Stimulated activated CD4-positive, alpha-beta T cell treated with anti-CD3 and anti-CD28 coated beads, TNF-alpha, amount 100 ng/mL, for 48 hours (primary cell): ENCODE data around the gene HEPH.
"Not testable (repeated sequence)": the region's sequence is repeated elsewhere in the genome, so short reads cannot be mapped to it uniquely, and the experiment has no call there.

Experiments used
- DNase-seq, 3 donors: peaks; one replicate each; pipeline ENCODE4 v3.0.0-alpha.2; 2020; ENCODE audit warnings: low read depth in 3 of 3

The HEPH gene

DNA sequence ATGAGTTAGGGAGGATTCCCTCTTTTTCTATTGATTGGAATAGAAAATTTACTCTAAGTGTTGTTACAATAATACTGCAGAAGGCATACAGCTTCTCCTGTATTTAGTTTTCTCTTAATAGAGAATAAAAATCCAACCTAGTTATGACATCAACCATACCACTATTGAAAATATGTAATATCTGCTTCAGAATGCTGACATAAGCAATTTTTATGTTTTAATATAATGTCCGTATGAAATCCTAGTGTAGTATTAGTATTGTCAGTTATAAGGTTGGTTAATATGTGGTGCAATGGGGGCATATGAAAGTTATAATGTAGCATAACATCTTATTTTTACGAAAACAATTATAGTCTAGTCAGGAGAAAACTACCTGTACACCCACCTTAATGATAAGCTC is 68.2 kb downstream of the HEPH start:
- no peak for DNase-seq

DNA sequence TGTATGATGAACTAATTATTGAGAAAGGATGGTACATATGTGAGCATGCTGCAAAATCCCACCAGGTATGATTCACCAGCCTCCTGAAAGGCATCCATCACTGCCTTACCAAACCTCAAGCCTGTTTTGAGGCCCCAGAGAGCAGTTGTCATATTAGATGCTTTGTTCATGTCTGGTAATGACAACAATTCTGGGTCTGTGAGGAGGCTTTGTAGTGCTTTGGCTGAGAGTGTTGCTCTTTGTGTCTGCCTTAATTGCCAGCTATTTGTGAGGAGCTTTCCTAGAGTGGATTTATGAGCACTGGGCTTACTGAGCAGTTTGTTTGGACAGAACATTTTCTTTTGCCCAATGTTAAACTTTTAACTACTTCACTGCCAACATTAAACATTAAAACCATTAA is 69.2 kb downstream of the HEPH start:
- DNase-seq = no peak

DNA sequence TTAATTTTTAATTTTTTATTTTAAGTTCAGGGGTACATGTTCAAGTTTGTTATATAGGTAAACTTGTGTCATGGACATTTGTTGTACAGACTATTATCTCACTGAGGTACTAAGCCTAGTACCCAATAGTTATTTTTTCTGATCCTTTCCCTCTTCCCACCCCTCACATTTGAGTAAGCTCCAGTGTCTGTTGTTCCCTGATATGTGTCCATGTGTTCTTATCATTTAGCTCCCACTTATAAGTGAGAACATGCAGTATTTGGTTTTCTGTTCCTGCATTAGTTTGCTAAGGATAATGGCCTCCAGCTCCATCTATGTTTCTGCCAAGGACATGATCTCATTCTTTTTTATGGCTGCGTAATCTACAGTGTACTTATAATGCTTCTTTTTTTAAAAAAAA is 69.9 kb downstream of the HEPH start:
- not testable (repeated sequence) for DNase-seq

DNA sequence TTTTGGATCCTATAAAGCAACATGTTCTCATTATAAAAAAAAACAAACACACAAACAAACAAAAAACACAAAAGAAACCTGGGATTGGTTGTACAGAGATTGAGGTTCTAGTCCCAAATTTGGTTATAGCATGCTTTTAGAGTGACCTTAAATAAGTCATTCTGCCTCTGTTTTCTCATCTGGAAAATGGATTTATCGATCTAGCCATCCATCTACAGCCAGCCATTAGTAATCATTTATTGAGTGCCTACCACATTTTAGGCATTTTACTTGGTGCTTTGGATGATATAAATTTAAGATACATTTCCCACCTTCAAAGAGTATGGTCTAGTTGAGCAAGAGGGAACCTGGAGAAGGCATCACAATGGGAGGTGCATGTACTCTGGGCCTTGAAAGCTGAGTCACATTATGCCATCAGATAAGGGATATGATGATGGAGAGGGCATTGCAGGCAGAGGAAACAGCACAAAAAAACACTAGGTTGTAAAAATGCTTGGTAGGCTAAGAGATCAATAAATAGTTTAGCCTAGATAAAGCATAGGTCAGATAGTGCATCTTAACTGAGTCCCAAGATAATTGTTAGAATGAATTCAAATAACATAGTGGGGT is 91.4 kb downstream of the HEPH start:
- no peak for DNase-seq

DNA sequence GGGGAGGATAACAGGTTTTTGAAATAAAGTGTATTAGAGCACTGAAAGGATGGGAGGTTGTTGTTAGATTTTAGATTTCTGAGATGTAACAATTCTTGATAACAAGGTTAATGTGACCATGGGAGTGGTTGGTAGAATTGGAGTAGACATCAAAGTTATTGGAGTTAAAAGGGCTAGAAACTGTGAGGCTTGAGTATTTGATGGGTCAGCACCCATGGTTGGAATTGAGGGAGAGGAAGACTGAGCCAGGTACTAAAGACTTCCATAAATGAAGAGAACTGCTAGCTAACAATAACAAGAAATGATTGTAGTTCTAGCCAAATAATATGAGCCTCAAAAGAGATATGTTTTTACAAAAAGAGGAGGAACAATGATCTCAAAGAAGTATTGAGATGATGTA is 98.8 kb downstream of the HEPH start:
- DNase-seq = no peak
